ENCODE measurements around the gene TRPV5. TPM values are rescaled to one million over a fixed set of nuclear protein-coding genes. Genes with fewer than 3 reads are reported as not detected.

TRPV5 gene
- total RNA-seq, 4 donors from 2014 or later, result 0.17 TPM; not detected in 3

DNA sequence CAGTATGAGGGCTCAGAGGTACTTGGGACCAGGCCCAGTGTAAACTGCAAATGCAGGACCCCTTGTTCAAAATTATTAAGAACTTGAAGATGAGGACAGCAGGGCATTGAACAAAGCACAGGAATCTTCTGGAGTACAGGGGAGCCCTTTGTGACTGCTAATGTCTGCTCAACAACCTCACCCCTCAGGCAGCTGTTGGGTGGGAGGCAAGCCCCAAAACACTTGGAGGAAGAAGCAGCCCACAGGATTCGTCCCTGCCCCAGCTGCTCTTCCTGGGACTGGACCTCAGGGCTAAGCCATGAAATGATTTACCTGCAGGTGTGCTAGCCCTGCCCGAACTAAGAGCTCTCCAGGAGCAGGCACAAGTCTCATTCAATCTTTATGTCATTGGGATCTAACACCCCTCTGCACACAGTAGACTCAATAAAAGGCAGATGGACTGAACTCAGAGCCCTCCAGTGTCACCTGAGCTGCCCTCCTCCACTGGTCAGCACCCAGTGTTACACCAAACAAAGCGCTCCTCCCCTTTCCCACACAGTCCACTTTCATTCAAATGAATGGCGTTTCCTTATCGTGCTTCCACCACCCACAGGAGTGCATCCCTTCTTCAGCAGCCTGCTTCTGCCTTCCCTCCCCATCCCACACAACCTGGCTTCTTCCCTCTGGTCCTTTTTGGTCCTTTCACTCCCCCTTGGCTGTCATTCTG, 1.0 kb downstream of the TRPV5 start:
- H3K27me3 ChIP-seq, result no peaks in the 10 kb centered on the region
- TF ChIP-seq, protein P1, sequence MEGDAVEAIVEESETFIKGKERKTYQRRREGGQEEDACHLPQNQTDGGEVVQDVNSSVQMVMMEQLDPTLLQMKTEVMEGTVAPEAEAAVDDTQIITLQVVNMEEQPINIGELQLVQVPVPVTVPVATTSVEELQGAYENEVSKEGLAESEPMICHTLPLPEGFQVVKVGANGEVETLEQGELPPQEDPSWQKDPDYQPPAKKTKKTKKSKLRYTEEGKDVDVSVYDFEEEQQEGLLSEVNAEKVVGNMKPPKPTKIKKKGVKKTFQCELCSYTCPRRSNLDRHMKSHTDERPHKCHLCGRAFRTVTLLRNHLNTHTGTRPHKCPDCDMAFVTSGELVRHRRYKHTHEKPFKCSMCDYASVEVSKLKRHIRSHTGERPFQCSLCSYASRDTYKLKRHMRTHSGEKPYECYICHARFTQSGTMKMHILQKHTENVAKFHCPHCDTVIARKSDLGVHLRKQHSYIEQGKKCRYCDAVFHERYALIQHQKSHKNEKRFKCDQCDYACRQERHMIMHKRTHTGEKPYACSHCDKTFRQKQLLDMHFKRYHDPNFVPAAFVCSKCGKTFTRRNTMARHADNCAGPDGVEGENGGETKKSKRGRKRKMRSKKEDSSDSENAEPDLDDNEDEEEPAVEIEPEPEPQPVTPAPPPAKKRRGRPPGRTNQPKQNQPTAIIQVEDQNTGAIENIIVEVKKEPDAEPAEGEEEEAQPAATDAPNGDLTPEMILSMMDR (IDR thresholded peaks at IDR 0.05), result no peak
- TF ChIP-seq EP300 (IDR thresholded peaks at IDR 0.05) (no peak), POLR2A (IDR thresholded peaks at IDR 0.05; ENCODE audit: low read depth) (no peak), POLR2AphosphoS5 (IDR thresholded peaks at IDR 0.05) (no peak)
- 56% methylated on average over 5 of the region's 5 CpGs for WGBS
- intact Hi-C loops (cut with DNase I), result no loop called here
- H3K9me3 ChIP-seq, result no peaks in the 10 kb centered on the region
- H3K27ac ChIP-seq (replicated peaks in 1 of 4), result no peak overlapping the region
- H3K4me3 ChIP-seq, result no peak overlapping the region
- no peaks in the 10 kb centered on the region for H3K4me1 ChIP-seq
- H3K36me3 ChIP-seq, result no peaks in the 10 kb centered on the region
- no peak for DNase-seq (ENCODE audit: extremely low spot score)

DNA sequence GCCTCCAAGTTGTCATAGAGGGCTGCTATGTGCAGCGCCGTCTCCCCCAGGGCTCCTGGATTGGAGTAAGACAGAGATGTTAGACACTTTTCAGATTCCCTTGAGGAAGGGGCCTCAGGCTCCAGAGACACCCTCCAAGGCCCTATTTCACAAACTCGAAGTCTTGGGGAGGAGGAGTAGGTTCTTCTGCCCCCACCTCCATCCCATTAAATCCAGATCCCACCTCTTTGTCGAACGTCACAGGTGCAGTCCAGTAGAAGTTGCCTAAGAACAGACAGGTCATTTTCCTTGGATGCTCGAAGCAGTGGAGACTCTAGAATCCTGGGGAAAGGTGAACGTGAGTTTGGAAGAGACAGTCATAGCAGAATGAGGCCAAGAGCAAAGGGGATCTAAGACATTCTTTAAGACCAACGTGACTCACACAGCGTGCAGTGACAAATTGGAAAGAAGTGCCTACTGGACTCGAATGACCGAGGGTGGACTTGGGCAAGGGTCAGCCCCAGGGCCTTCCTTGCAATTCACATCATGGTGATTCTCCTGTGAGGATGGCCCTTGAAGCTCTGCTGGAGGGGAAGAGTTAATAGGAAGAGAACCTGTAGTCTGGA, 3.3 kb downstream of the TRPV5 start:
- H3K36me3 ChIP-seq, result no peaks in the 10 kb centered on the region
- no peak overlapping the region for H3K27ac ChIP-seq (replicated peaks in 1 of 4)
- WGBS, result 92% methylated on average over 11 of the region's 11 CpGs
- no peak overlapping the region for H3K4me3 ChIP-seq
- no peaks in the 10 kb centered on the region for H3K4me1 ChIP-seq
- intact Hi-C loops (cut with DNase I), result no loop called here
- TF ChIP-seq EP300 (IDR thresholded peaks at IDR 0.05), result no peak
- no peaks in the 10 kb centered on the region for H3K9me3 ChIP-seq
- no peak for DNase-seq (ENCODE audit: extremely low spot score)
- H3K27me3 ChIP-seq, result no peaks in the 10 kb centered on the region

DNA sequence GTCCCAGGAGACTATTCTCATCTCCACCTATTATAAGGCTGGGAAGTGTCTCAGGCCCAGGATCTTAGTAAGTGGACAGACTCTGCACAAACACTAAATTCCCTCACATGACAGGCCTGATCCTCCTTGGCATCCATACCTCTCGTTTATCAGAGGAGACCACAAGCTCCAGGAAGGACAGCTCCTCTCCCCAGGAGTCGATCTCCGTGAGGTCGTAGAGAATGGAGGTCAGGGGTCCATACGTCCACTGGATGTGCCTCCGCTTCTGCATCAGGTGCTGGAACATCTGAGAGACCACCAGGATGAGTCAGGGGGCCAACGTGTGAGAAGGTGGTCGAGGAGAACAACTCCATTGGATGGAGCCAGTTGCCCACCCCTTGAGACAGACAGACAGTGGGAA, 5.6 kb downstream of the TRPV5 start:
- Histone ChIP-seq H3K4me1 (no peaks in the 10 kb centered on the region), H3K9me3 (no peaks in the 10 kb centered on the region), H3K27ac (replicated peaks in 1 of 4) (no peak overlapping the region), H3K27me3 (no peaks in the 10 kb centered on the region), H3K4me3 (no peak overlapping the region), H3K36me3 (no peaks in the 10 kb centered on the region)
- no peak for TF ChIP-seq EP300 (IDR thresholded peaks at IDR 0.05)
- TF ChIP-seq POLR2AphosphoS5 (IDR thresholded peaks at IDR 0.05), result no peak
- no peak for TF ChIP-seq POLR2A (IDR thresholded peaks at IDR 0.05; ENCODE audit: low read depth)
- TF ChIP-seq, protein P1 (IDR thresholded peaks at IDR 0.05), result no peak
- intact Hi-C loops (cut with DNase I), result no loop called here
- no peak for DNase-seq (ENCODE audit: extremely low spot score)
- 62% methylated on average over 8 of the region's 8 CpGs for WGBS

DNA sequence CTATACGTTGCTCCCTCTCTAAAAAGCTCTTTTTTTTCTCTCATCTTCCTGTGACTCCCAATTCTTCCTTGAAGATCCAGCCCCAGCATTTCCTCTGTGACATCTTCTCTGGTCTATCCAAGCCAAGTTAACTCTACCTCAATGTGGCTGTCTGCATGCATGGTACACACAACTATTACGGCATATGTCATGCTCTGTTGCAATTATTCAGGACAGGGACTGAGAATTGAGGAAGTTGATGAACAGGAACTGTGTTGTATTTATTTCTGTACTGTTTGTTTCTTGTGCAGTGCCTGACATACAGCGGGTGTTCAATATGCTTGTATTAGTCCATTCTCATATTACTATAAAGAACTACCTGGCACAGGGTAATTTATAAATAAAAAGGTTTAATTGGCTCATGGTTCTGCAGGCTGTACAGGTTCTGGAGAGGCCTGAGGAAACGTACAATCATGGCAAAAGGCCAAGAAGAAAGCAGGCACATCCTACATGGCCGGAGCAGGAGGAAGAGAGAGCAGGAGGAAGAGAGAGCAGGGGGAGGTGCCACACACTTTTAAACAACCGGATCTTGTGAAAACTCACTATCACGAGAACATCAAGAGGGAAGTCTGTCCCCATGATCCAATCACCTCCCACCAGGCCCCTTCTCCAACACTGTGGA, 6.3 kb downstream of the TRPV5 start:
- H3K27me3 ChIP-seq, result no peaks in the 10 kb centered on the region
- H3K4me1 ChIP-seq, result no peaks in the 10 kb centered on the region
- H3K9me3 ChIP-seq, result no peaks in the 10 kb centered on the region
- H3K4me3 ChIP-seq, result no peak overlapping the region
- 62% methylated on average over 7 of the region's 7 CpGs for WGBS
- H3K27ac ChIP-seq (replicated peaks in 1 of 4), result no peak overlapping the region
- no peak for DNase-seq (ENCODE audit: extremely low spot score)
- intact Hi-C loops (cut with DNase I), result no loop called here
- TF ChIP-seq, protein P1 (IDR thresholded peaks at IDR 0.05), result no peak
- TF ChIP-seq POLR2A (IDR thresholded peaks at IDR 0.05; ENCODE audit: low read depth), result no peak
- no peaks in the 10 kb centered on the region for H3K36me3 ChIP-seq

DNA sequence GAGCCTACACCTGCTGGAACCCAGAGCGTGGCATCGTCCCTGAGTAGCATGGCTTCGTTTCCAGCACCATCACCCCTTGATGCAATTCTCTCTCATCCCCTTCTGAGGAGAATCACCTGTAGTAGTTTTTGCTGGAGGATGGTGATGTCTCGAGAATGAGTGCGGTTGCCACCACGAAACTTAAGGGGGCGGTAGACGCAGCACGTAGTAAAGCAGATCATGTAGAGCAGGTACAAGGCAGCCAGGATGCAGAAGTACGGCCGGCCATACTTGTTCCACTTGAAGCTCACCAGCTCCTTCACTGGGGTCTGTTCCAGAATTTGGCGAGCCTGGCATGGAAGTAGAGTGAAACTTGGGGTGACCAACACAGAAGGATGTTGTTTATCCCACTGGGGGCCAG, 8.1 kb downstream of the TRPV5 start:
- H3K4me3 ChIP-seq, result no peak overlapping the region
- no peak for TF ChIP-seq POLR2A (IDR thresholded peaks at IDR 0.05; ENCODE audit: low read depth)
- no peak for TF ChIP-seq POLR2AphosphoS5 (IDR thresholded peaks at IDR 0.05)
- TF ChIP-seq EP300 (IDR thresholded peaks at IDR 0.05), result no peak
- TF ChIP-seq, protein P1 (IDR thresholded peaks at IDR 0.05), result no peak
- no peaks in the 10 kb centered on the region for H3K27me3 ChIP-seq
- intact Hi-C loops (cut with DNase I), result no loop called here
- WGBS, result 65% methylated on average over 12 of the region's 12 CpGs
- H3K27ac ChIP-seq (replicated peaks in 1 of 4), result no peak overlapping the region
- H3K36me3 ChIP-seq, result no peaks in the 10 kb centered on the region
- DNase-seq (ENCODE audit: extremely low spot score), result no peak
- H3K9me3 ChIP-seq, result no peaks in the 10 kb centered on the region
- no peaks in the 10 kb centered on the region for H3K4me1 ChIP-seq
